ENCODE measurements around the gene FBXO11. TPM values are rescaled to one million over a fixed set of nuclear protein-coding genes. Genes with fewer than 3 reads are reported as not detected.

Gene FBXO11
- total RNA-seq, 1 donor from 2014 or later = 69.3 TPM

DNA sequence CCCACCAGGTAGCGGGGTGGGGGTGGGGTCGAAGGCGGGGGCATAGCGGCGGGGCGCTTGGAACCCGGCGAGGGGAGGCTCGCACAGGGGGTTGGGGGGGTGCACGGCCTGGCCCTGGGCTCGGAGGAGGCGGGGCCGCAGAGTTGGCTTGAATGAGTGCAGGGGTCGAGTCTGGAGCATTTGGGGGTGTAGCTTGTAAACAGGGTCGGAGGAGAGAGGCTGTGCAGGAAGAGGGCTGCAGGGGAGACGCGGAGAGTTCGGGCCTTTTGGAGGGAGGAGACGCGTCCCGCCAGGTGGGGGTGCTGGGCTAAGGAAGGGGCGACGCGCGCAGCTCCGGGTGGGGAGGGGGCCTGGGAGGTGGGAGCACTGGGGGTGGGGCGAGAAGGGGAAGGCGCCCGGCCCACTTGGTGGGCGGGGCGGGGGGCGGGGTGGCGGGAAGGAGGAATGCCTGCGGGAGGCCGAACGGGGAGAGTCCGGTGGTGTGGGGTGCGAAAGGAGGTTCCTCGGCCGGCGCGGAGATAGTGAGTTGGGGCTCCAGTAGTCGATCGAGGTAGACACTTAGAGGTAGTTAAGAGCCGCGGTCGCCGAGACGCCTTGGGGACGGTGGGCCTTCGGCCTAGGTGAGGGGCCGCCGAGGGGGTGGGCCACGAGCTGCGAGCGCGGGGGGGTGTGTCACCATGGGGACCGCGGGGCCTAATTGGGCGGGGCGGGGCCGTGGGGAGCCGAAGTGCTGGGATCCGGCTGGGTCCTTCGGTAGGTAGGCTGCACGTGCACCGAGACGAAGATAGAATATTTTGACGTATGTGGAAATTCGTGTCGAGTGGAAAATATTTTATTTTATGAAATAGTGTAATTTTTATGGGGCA, 122.6 kb downstream of the FBXO11 start:
- peak; percentile 60 for ATAC-seq
- Histone ChIP-seq H3K4me1 (peaks cover 20% of the 10 kb centered on the region), H3K4me3 (peak overlapping the region; percentile 85), H3K36me3 (no peaks in the 10 kb centered on the region), H3K27ac (peak overlapping the region; percentile 83), H3K27me3 (no peaks in the 10 kb centered on the region), H3K9me3 (no peaks in the 10 kb centered on the region)
- intact Hi-C loops (cut with DNase I) = no loop called here
- DNase-seq = peak; percentile 88
- TF ChIP-seq, protein P1, sequence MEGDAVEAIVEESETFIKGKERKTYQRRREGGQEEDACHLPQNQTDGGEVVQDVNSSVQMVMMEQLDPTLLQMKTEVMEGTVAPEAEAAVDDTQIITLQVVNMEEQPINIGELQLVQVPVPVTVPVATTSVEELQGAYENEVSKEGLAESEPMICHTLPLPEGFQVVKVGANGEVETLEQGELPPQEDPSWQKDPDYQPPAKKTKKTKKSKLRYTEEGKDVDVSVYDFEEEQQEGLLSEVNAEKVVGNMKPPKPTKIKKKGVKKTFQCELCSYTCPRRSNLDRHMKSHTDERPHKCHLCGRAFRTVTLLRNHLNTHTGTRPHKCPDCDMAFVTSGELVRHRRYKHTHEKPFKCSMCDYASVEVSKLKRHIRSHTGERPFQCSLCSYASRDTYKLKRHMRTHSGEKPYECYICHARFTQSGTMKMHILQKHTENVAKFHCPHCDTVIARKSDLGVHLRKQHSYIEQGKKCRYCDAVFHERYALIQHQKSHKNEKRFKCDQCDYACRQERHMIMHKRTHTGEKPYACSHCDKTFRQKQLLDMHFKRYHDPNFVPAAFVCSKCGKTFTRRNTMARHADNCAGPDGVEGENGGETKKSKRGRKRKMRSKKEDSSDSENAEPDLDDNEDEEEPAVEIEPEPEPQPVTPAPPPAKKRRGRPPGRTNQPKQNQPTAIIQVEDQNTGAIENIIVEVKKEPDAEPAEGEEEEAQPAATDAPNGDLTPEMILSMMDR (IDR thresholded peaks at IDR 0.05) = no peak

DNA sequence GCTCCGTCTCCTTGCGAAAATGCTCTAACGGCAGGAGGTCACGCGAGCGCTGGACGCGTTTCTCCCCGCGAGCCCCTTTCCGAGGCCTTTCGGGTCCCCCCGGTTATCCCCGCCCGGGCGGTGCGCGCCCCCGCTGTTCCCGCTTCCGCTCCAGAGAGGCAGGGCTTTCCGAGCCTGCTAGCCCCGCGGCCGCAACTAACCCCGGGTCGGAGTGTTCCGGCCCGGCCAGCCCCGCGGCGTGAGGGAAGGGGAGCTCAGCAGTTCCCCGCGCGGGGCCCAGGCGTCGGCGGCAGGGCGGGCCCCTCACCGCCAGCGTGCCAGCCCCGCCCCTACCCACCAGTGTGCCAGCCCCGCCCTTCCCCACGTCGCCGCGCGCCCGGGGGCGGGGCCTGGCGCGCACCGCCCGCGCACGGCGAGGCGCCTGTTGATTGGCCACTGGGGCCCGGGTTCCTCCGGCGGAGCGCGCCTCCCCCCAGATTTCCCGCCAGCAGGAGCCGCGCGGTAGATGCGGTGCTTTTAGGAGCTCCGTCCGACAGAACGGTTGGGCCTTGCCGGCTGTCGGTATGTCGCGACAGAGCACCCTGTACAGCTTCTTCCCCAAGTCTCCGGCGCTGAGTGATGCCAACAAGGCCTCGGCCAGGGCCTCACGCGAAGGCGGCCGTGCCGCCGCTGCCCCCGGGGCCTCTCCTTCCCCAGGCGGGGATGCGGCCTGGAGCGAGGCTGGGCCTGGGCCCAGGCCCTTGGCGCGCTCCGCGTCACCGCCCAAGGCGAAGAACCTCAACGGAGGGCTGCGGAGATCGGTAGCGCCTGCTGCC, 123.4 kb downstream of the FBXO11 start, which contains the start of gene MSH6:
Gene MSH6 (plus strand): TSS at position 475 of the 815 bp plus-strand sequence. CDS start 89 bp downstream, at position 564.
- TF ChIP-seq, protein P1 (IDR thresholded peaks at IDR 0.05) = no peak
- Histone ChIP-seq H3K36me3 (no peaks in the 10 kb centered on the region), H3K27me3 (no peaks in the 10 kb centered on the region), H3K4me3 (peak within 1 kb of the TSS; percentile 85), H3K27ac (peak within 1 kb of the TSS; percentile 92), H3K4me1 (peaks cover 20% of the 10 kb centered on the region), H3K9me3 (no peaks in the 10 kb centered on the region)
- DNase-seq (peak; percentile 94), ATAC-seq (peak; percentile 98)
- intact Hi-C loops (cut with DNase I) = no loop called here

DNA sequence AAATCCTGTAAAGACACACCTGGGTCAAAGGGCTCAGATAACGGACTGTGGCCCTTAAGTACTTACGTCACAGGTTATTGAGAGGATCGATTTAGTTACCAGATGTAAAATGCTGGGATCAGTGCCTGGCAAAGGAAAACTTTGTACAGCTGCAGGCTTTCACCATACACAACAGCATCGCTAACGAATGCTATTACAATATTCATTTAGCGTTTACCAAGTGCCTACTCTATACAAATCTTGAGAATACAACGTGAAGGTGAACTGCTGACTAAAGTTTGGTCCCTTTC, 124.0 kb downstream of the FBXO11 start:
- Histone ChIP-seq H3K4me3 (peak overlapping the region; percentile 85), H3K9me3 (no peaks in the 10 kb centered on the region), H3K36me3 (no peaks in the 10 kb centered on the region), H3K27ac (peak overlapping the region; percentile 92), H3K4me1 (peaks cover 20% of the 10 kb centered on the region), H3K27me3 (no peaks in the 10 kb centered on the region)
- intact Hi-C loops (cut with DNase I) = no loop called here
- TF ChIP-seq, protein P1 (IDR thresholded peaks at IDR 0.05) = no peak
- DNase-seq (no peak), ATAC-seq (no peak)

DNA sequence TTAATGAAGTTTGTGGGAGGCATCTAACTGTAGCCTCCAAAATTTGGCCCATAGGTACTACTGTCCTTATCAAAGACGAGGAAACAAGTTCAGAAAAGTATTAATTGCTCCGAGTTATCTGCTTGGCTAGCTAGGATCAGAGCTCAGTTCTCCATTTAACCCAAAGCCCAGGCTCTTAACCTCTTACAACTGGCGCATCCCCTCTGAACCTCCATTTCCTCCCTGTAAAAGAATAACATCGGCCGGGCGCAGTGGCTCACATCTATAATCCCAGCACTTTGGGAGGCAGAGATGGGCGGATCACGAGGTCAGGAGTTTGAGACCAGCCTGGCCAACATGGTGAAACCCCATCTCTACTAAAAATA, 126.9 kb downstream of the FBXO11 start:
- no peak overlapping the region for H3K27ac ChIP-seq
- TF ChIP-seq, protein P1 (IDR thresholded peaks at IDR 0.05) = no peak
- DNase-seq = no peak
- intact Hi-C loops (cut with DNase I) = no loop called here
- no peak overlapping the region for H3K4me3 ChIP-seq
- no peak for ATAC-seq
- no peaks in the 10 kb centered on the region for H3K9me3 ChIP-seq
- no peaks in the 10 kb centered on the region for H3K27me3 ChIP-seq
- peaks cover 11% of the 10 kb centered on the region for H3K4me1 ChIP-seq
- H3K36me3 ChIP-seq = no peaks in the 10 kb centered on the region

DNA sequence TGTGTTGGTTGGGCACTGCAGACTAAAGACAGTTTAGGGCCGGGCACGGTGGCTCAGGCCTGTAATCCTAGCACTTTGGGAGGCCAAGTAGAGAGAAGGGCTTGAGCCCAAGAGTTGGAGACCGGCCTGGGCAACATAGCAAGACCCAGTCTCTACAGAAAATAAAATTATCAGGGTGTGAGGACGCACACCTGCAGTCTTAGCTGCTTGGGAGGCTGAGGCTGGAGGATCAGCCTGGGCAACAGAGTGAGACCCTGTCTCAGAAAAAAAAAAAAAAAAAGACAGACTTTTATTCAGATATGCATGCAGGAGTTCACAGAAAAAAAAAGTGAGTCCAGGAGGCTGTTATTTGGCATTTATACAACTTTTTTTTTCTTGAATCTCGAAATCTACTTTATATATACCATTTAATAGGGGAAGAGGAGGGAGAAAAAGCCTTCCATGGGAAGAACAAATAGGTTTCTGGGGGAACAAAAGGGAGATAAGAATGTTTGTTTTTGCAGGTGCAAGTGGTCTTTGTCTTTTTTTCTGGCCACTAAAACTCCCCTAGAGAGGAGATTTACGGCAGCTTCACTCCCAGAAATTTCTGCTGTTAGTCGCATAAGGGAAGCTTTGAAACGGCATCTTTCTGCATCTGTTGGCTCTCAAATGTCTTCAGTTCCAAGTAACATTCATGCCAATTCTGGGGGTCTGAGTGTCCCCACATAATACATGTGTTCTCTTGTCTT, 127.4 kb downstream of the FBXO11 start:
- TF ChIP-seq, protein P1 (IDR thresholded peaks at IDR 0.05) = no peak
- no peaks in the 10 kb centered on the region for H3K36me3 ChIP-seq
- intact Hi-C loops (cut with DNase I) = no loop called here
- H3K4me3 ChIP-seq = no peak overlapping the region
- DNase-seq (no peak), ATAC-seq (no peak)
- no peaks in the 10 kb centered on the region for H3K27me3 ChIP-seq
- H3K4me1 ChIP-seq = peaks cover 6% of the 10 kb centered on the region
- H3K9me3 ChIP-seq = no peaks in the 10 kb centered on the region
- no peak overlapping the region for H3K27ac ChIP-seq
